22Rv1 (cell line): ENCODE data around the gene RASL10B.

Experiments
- H3K27ac ChIP-seq: fragments of 450-650 bp; 2 replicates; pipeline ENCODE4 v1.5.1; 2017
- CTCF ChIP-seq: fragments of 450-650 bp; IDR thresholded peaks from 2 replicates; pipeline ENCODE4 v1.5.1; 2017; ENCODE audit warnings: mild to moderate bottlenecking
- ZFX ChIP-seq: fragments of 450-650 bp; IDR thresholded peaks from 2 replicates; pipeline ENCODE4 v1.6.1; 2017; ENCODE audit warnings: antibody characterized with exemption, borderline replicate concordance

Gene RASL10B

DNA sequence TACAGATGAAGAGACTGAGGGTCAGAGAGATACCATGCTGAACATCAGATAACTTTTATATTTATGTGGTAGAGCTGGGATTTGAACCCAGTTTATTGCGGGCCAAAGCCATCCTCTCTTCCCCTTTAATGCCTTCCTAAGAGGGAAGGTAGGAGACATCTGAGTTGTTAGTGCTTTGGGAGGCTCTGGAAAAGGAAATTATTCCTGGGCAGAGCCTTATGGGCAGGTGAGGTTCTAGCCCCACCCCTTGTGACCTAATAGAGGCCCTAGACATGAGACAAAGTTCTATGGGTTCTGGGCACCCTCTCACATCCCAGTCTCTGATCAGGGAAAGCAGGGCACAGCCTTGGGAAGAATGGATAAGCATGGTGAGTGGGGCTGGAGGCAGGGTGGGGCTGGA is 29.1 kb downstream of the RASL10B start, which contains the start of gene C17orf50:
C17orf50 (plus strand) TSS at position 301 of the 400 bp plus-strand sequence; CDS start at position 356, 55 bp downstream.
- TF ChIP-seq ZFX (no peak), CTCF (no peak)
- H3K27ac ChIP-seq = no peak within 1 kb of the TSS

DNA sequence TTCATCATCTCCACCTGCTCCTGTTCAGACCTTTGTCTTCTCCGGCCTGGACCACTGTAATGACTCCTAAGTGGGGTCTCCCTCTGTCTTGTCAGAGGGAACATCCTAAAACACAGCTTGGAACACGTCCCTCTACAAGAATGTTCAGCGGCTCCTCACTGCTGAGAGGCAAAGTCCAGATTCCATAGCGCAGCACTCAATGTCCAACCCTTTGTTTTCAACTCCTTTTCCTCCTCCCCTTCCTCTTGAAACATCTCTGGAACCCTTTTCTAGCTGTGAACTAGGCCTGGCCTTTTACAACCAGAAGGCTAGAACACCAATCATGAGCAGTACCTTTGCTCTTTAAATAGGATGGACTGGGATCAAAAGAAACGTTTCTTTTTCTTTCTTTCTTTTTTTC is 30.2 kb downstream of the RASL10B start:
- no peak overlapping the region for H3K27ac ChIP-seq
- TF ChIP-seq ZFX = no peak
- TF ChIP-seq CTCF = no peak

- H3K27ac ChIP-seq = no peak overlapping the region
- TF ChIP-seq ZFX (no peak), CTCF (no peak)
Measured at GRCh38 chr17:35763767-35764122, 32.3 kb downstream of the RASL10B start.

DNA sequence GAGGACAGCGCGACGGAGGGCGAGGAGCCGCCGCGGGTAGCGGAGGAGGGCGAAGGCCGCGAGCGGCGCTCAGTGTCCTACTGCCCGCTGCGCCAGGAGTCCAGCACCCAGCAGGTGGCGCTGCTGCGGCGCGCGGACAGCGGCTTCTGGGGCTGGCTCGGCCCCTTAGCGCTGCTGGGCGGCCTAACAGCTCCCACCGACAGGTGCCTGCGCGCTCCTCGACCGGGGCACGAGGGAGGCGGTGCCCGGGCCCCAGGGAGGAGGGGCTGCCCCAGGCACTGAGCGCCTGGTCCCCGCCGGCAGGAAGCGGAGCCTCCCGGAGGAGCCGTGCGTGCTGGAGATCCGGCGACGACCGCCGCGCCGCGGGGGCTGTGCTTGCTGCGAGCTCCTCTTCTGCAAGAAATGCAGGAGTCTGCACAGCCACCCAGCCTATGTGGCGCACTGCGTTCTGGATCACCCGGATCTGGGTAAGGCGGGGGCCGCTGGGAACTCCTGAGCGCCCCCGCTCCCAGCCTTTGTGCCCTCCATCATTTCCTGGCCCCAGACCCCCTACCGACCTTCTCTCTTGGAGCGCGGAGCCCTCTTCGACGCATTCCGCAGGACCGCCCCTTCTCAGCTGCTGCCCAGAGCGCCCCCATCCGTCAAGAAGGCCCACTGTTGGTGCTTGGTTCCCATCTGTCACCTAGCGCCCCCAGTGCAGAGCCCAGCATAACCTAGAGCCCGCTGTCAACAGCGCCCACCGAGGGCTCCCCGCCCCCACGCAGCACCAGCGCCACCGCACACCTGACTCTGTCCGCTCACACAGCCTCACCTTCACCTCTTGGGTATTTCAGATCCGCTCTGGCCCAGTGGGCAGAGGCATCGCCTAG is 32.9 kb downstream of the RASL10B start:
- TF ChIP-seq ZFX (no peak), CTCF (peak; percentile 95)
- no peak overlapping the region for H3K27ac ChIP-seq

DNA sequence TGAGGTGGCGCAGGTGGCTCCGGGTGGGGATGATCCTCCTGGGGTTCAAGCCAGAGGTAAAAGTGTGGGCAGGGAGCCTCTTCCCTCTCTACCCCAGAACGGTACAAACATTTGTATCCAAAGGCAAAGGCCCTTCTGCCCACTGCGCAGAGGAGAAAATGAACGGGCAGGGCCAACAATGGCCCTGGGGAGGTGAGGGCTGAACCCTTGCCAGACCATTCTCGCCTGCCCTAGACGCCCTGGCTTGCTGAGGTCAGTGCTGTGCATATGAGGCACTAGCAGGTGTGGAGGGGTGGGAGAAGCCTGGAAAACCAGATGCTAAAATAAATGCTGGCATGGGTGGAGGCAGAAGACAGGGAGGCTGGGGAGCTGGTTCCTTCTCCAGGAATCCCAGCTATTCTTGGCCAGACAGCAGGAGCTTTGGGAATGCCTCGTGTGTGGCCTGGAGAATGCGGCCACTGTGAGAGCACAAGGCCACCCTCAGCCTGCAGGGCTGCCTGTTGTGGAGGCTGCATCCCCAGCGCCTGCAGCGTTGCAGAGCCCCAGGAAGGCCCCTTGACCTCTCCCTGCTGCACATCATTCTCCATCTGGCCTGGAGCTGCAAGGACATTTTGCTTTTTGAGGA is 33.8 kb downstream of the RASL10B start:
- no peak overlapping the region for H3K27ac ChIP-seq
- TF ChIP-seq ZFX (no peak), CTCF (no peak)

DNA sequence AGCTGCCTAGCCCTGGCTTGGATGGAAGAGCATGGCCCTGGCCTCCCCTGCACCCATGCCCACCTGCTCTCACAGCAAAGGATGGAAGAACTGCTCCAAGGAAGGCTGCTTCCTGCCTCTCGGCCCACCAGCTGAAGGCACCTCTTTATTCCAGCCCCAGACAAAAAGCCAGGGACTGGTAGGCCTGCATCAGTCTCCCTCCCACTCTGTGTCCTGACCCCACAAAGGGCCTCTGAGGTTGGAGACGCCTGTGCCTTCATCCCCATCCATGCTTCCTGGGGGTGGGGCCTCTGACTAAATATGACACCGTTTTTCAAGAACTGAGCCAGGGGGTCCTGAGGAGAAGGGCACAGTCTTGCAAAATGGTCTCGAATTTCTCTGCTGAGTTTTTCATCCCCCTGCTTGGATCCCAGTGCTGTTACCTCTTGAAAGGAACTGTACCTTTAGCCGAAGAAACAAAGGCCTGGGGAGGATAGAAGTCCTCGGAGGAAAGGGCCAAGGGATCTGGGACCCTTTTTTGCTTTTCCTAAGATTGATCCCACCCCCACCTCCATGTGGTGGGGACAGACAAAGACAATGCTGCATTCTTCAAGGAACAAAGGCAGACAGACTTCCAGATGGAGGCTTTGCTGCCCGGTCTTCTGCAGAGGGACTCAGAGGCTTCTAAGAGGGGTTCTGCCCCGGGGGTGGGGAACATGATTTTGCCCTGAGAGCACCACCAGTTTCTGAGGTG is 34.5 kb downstream of the RASL10B start:
- TF ChIP-seq CTCF (no peak), ZFX (no peak)
- no peak overlapping the region for H3K27ac ChIP-seq
